Measurements from ENCODE around the gene IRS1.

GRCh38 chr2:226758921-226759640 lies 40.5 kb downstream of the IRS1 start:
- TF ChIP-seq POLR2A (IDR thresholded peaks at IDR 0.05) (no peak), CTCF (IDR thresholded peaks at IDR 0.05) (no peak)
